ENCODE measurements around the gene ARHGAP42. TPM values are rescaled to one million over a fixed set of nuclear protein-coding genes. Genes with fewer than 3 reads are reported as not detected.
"Not testable (repeated sequence)": the region's sequence is repeated elsewhere in the genome, so short reads cannot be mapped to it uniquely, and the experiment has no call there.

Gene ARHGAP42
- total and polyA plus RNA-seq, 10 of the 15 experiments (the other 5 are each of a cell fraction or from before 2014, with no cell fraction given): 1.8 to 6.3 (median 3.2) TPM

DNA sequence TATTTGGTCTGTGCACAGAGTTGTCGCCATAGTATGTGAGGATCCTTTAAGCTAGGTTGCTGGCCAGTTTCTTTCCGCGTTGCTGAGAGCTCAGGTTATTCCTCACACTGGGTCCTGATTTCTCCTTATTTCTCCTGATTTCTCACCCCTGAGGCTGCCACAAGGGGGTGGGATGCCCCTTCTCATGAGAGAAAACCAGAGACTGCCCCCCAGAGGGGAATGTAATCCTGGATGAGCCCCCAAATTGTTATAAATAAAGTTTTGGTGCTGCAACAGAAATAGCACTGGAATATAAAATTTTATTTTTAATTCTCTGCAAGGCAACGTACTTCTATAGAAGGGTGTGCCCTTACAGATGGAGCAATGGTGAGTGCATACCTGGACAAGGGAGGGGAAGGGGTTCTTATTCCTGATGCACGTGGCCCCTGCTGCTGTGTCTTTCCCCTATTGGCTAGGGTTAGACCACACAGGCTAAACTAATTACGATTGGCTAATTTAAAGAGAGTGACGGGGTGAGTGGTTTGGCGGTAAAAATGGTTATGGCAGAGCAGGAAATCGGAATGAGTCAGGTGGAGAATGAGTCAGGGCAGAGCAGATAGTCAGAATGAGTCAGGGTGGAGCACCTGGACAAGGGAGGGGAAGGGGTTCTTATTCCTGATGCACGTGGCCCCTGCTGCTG, 62.9 kb downstream of the ARHGAP42 start:
- H2AFZ ChIP-seq (ENCODE audit: control insufficient read depth, low read depth, low read length); DNase-seq (ENCODE audit: low read depth, low spot score); FAIRE-seq; H3K36me3 ChIP-seq (ENCODE audit: control insufficient read depth in 2 of 2, insufficient read depth in 2 of 2, low read length in 1 of 2); H3K27ac ChIP-seq (ENCODE audit: control insufficient read depth, insufficient read depth); intact Hi-C loops (cut with micrococcal nuclease; ENCODE audit: unreplicated experiment); H3K9me3 ChIP-seq (replicated peaks; ENCODE audit: control insufficient read depth, insufficient read depth, low read length); H3K9ac ChIP-seq (ENCODE audit: control insufficient read depth, insufficient read depth, low read length); H3K27me3 ChIP-seq (replicated peaks in 1 of 2; ENCODE audit: control insufficient read depth in 2 of 2, insufficient read depth in 2 of 2, low read length in 1 of 2); H4K20me1 ChIP-seq (ENCODE audit: control insufficient read depth, insufficient read depth); H3K4me1 ChIP-seq (ENCODE audit: control insufficient read depth, insufficient read depth, low read length); RAD21 ChIA-PET (ENCODE audit: unreplicated experiment); H3K4me3 ChIP-seq; POLR2A ChIA-PET; CTCF ChIA-PET; SMC1A ChIA-PET (ENCODE audit: uncharacterized antibody, unreplicated experiment); H3K4me2 ChIP-seq (ENCODE audit: control insufficient read depth, insufficient read depth); H3K79me2 ChIP-seq (ENCODE audit: control insufficient read depth, insufficient read depth, low read length); in situ Hi-C loops (cut with MboI); BruUV-seq (replicated peaks): not testable (repeated sequence)
- 57% methylated on average over 10 of the region's 10 CpGs for WGBS (ENCODE audit: insufficient coverage, insufficient replicate concordance, low lambda C conversion rate, missing lambda C conversion rate)
- peak; percentile 21; the same call in 1 of the 3 replicates for ATAC-seq
- TF ChIP-seq JUNB (IDR thresholded peaks at IDR 0.05): peak; percentile 44

DNA sequence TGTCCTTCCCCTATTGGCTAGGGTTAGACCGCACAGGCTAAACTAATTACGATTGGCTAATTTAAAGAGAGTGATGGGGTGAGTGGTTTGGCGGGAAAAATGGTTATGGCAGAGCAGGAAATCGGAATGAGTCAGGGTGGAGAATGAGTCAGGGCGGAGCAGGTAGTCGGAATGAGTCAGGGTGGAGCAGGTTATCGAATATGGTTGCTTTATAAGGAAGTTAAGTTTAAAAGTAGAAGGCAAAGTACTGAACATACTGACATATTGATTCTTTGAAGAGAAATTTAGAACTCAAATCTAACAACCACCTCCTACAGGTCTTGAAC, 63.4 kb downstream of the ARHGAP42 start:
- H3K36me3 ChIP-seq (ENCODE audit: control insufficient read depth in 2 of 2, insufficient read depth in 2 of 2, low read length in 1 of 2); SMC1A ChIA-PET (ENCODE audit: uncharacterized antibody, unreplicated experiment); H3K9ac ChIP-seq (ENCODE audit: control insufficient read depth, insufficient read depth, low read length); H2AFZ ChIP-seq (ENCODE audit: control insufficient read depth, low read depth, low read length); H3K4me1 ChIP-seq (ENCODE audit: control insufficient read depth, insufficient read depth, low read length); intact Hi-C loops (cut with micrococcal nuclease; ENCODE audit: unreplicated experiment); CTCF ChIA-PET; H3K27me3 ChIP-seq (replicated peaks in 1 of 2; ENCODE audit: control insufficient read depth in 2 of 2, insufficient read depth in 2 of 2, low read length in 1 of 2); POLR2A ChIA-PET; H3K4me3 ChIP-seq; H4K20me1 ChIP-seq (ENCODE audit: control insufficient read depth, insufficient read depth); H3K79me2 ChIP-seq (ENCODE audit: control insufficient read depth, insufficient read depth, low read length); ATAC-seq; in situ Hi-C loops (cut with MboI); DNase-seq (ENCODE audit: low read depth, low spot score); H3K4me2 ChIP-seq (ENCODE audit: control insufficient read depth, insufficient read depth); H3K9me3 ChIP-seq (replicated peaks; ENCODE audit: control insufficient read depth, insufficient read depth, low read length); BruUV-seq (replicated peaks); RAD21 ChIA-PET (ENCODE audit: unreplicated experiment); H3K27ac ChIP-seq (ENCODE audit: control insufficient read depth, insufficient read depth); FAIRE-seq: not testable (repeated sequence)
- WGBS (ENCODE audit: insufficient coverage, insufficient replicate concordance, low lambda C conversion rate, missing lambda C conversion rate): 72% methylated on average over 7 of the region's 7 CpGs

All from GM12878 (cell line).